ENCODE measurements around the gene RYR3.

GRCh38 chr15:33586786-33587697, 276.3 kb downstream of the RYR3 start:
- TF ChIP-seq CTCF (conservative IDR thresholded peaks at IDR 0.05; ENCODE audit: low read depth, low read length) (no peak), EZH2 (IDR thresholded peaks at IDR 0.05; ENCODE audit: low read length, unreplicated experiment) (no peak)
